DMS79 (cell line): ENCODE measurements around the gene CIBAR2.

Experiments used
- DNase-seq: peaks from one replicate; lab custom pipeline; 2025; lab: John Stamatoyannopoulos, UW

Gene CIBAR2

DNA sequence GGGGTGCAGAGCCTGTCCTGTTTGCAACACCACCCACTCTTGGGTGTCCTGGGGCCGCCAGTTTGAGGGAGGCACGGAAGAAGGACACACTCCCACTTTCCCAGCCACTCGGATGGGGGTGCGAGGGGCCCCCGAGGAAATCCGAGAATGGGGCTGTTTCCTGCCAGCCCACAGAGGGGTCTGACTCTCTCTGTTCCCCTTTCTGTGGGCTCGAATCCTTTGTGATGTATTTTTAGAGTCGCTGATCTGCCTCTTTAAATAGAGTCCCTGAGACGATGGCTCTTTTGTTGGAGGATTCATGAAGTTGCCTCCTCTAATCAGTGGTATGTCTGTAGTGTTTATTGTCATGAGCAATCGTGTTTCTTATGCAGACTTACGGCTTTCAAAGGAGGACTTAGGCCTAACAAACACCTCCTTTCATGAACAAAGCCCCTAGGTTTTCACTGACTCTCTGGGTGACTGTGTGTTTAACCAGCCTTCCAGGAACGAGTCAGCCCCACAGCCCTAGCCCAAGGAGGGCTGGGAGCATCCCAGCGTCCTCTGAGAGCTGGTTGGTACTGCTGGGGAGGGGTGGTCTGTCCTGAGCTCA lies 29.1 kb downstream of the CIBAR2 start:
- no peak for DNase-seq

DNA sequence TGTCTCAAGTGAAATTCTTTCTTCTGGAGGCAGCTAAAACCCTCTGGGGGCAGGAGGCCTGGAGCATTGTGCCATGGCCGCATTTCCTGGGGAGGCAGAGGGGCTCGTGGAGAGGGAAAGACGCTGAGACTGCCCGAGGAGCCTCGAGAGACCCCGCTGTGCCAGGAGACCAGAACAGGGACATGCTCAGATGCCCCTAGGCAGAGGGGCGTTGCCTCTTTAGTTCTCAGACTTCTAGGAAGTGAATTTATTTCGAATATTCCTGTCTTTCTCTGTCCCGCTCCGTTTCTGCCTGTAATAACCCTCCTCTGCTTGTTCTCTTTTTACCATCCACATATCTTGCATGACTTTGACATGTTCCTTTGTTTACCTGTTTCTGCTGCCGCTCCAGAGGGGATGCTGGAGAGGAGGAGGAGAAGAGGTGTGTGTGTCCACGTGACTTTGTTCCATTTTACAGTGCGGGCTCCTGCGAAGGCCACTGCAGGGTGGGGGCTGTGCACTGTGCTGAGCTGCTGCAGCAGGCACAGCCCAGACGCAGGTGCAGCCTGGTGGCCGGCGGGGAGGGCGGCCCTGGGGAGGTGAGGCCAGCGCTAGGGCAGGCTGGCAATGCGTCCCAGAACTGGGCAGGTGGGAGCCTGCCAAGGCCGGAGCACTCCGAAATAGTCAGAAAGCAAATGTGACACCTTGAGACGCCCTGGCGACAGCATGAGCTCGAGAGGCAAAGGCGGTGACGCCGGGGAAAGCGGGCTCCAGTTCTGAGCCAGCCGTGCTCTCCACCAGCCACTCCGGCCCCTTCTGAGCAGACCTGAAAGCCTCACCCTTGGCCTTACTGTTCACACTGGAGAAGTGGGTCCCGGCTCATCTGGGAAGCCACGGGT lies 29.9 kb downstream of the CIBAR2 start:
- peak; percentile 22 for DNase-seq

DNA sequence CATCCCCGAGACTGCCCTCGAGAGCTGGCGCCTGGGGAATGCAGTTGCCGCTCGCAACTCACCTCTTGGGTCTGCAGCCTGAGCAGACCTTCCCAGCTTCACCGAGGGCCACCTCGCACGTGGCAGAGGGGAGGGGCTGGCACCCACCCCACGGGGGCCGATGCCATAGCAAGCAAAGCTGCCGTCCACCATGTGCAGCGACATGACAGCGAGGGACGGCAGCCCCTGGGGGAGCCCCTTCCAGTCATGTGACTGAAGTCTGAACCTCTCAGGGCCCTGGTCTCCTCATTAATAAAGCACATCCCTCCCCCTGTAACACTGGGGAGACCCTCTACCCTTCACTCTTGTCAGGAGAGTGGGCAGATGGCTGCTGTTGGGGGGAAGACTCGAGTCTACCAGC lies 30.5 kb downstream of the CIBAR2 start:
- DNase-seq, result no peak

DNA sequence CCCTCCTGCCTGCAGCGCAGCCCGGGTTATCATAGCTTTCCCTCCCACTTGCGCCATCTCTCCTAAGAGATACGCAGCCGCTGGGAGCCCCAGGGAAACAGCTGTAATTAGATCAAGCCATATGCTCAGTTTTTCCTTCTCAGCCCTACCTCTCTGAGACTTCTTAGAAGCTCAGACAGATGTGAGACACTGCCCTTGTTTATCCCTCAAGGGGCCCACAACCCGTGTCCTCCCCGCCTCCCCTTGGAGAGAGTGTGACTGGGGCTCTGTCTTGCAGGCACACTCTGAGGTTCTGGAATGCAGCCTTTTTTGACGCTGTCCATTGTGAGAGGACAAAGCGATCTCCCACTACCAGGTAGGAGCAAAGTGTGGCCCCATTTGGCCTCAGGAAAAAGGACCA lies 31.2 kb downstream of the CIBAR2 start:
- no peak for DNase-seq

DNA sequence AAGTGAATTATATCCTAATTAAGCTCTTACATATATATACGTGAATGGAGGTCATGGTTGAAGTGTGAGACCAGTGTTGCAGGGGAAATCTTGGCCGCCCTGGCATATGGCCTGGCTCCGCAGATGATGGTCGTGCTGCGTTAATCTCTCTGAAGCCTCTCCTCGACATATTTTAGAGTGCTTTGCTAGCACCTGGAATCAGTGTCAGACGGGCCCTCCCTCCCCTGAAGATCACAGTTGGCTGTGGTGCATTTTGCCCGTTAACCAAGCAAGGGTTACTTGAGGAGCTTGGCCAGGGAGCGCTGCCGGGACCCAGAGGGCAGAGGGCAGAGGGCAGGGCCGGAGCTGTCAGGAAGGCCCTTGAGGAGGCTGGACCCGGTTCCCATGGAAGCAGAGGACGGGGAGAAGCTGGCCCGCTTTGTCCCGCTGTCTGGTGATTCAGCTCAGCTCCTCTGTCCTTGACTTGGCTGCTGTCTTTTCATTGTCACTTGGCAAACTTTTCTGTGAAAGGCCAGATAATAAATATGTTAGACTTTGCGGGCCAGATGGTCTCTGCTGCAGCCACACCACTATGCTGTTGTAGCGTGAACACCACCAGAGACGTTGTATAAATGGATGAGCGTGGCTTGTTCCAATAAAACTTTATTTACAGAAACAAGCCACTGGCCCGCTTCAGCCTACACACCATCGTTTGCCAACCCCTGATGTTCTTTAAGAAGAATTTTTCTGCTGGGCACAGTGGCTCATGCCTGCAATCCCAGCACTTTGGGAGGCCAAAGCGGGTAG lies 32.3 kb downstream of the CIBAR2 start:
- peak; percentile 38 for DNase-seq

DNA sequence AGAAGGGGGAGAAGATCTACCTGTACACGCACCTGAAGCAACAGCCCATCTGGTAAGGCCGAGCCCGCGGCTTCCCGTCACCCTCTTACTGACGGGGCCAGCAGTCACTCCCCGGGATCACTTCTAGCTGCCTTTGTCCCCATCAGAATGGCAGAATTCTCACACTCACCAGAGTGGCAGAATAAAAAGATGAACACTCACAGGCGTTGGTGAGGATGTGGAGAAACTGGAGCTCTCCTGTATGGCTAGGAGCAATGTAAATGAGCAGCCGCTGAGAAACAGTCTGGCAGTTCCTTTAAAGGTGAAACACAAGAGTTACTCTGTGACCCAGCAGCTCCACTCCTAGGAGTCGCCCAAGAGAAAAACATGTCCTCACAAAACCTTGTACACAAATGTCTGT lies 33.3 kb downstream of the CIBAR2 start:
- DNase-seq, result no peak

DNA sequence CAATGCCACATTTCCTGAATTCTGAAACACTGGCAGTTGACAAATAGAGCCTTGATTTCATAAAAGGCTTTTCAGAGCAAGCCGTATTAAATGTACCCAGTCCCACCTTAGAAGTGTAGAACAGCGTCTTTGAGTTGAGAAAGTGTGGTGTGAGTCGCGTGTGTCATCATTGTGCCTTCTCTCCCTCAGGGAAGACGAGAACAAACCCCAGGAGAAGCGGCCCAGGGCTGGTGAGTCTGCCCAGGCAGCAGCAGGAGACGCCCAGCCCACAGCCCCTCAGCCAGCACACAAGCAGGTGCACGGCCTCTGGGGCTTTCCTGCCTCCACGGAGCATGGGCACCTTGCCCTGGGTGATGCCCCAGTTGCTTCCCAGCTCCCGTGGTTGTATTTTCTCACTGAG lies 34.0 kb downstream of the CIBAR2 start:
- DNase-seq, result no peak

DNA sequence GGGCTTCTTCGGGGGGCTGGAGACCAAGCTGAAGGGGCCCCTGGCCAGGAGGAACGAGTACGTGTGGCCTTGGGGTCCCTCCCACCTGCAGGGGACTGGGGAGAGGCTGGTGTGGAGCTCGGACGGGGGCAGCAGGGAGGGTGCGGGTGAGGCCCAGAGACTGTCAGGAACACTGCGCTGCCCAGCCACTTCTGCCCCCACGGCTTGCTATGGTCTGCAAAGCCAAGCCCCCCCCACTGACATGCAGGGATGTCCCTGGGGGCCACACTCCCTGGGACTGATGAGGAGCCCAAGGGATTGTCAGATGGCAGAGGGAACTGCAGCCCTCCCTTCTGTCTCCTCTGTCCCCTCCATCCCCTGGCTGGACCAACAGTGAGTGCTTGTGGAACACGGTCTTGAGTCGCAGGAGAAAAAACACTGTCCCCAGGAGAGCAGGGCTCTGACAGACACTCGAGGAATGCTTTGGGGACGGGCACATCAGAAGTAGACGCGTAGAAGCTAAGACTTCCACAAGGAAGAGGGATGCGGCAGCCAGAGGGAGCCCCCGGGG lies 34.6 kb downstream of the CIBAR2 start:
- DNase-seq, result no peak

DNA sequence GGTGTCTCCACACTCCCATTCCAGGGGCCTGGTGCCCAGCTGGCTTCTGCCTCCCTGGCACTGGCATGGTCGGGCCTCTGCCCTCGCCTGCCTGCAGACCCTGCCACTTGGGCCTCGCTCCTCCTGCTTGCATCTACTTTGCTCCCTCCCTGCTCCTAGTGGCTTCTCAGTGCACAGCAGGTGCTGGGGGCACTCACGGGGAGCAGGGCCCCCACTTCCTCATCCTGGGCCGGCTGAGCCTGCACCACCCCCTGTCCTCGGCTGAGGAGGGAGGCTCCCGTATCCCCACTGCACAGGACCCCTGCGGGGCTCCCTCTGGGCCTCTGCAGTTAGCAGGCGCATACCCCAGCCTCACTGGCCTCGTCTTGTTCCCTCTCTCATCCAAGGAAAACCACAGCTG lies 35.2 kb downstream of the CIBAR2 start:
- DNase-seq, result no peak

DNA sequence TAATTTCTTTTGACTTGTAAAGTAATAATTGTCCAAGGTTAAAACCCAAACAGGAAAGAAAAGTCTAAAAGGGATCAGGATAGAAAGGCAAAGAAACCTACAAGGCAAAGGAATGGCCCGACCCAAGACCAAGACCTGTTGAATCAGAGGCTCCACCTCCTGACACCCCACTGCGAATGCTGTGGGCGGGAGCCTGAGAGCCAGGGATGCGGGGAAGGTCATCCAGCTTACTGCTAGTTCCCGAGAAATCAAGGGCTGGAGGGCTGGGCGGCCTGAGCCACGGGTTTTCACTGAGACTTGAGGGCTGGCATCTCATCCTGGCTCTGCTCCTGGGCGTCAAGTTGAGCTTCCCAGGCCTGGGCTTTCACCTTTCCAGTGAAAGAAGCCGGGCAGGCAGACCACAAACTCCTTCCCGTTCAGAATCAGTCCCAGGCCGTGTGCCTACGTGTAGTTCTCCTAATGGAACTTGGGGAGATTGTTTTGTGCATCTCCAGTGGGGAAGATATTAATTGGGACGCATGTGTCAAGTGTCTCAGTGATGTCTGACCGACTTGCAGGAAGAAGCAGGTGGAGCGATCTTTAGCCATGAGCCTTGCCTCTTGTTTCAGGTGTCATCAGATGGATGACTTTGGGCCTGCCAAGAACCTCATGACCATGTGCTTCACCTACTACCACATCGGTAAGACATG lies 36.9 kb downstream of the CIBAR2 start:
- DNase-seq, result no peak

DNA sequence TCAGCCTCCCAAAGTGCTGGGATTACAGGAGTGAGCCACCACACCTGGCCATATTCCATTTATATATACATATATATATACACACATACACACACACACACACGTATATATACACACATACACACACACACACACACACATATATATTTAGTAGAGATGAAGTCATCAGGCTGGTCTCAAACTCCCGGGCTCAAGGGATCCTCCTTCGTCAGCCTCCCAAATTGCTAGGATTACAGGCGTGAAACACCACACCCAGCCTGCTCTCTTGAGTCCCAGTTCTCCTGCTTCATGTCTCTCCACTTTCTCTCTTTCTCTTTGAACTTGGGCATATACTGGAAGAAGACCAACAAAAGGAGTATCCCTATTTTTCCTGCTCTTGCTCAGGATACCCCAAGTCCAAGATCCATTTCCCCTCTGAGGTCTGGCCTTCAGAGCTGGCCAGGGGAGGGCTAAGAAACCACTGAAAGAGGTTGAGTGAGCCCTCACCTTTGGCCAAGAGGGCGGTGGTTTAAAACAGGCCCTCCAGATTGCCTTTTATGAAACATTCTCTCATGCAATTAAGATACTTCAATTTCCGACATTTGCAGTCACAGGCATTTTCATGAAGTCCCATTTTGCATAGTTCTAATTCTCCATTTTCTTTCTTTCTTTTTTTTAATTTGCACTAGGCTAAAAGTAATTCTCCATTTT lies 37.9 kb downstream of the CIBAR2 start:
- DNase-seq, result no peak

DNA sequence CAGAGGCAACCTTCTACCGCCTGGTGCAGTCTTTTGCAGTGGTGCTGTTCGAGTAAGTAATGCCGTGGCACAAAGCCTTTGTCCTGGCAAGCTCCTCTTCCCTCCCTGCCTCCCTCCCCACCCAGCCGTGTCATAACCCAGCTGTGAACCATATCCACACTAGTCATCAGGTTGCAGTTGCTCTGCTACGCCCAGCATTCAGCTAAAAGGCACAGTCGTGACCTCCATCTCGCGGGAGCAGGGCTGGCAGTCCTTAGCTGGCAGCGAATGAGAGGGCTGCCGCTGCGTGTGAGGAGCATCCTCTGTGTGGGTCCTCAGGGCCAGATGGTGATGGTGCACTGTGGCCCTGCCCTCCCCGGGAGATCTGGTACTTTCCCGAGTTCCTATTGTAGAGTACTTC lies 39.3 kb downstream of the CIBAR2 start:
- no peak for DNase-seq

DNA sequence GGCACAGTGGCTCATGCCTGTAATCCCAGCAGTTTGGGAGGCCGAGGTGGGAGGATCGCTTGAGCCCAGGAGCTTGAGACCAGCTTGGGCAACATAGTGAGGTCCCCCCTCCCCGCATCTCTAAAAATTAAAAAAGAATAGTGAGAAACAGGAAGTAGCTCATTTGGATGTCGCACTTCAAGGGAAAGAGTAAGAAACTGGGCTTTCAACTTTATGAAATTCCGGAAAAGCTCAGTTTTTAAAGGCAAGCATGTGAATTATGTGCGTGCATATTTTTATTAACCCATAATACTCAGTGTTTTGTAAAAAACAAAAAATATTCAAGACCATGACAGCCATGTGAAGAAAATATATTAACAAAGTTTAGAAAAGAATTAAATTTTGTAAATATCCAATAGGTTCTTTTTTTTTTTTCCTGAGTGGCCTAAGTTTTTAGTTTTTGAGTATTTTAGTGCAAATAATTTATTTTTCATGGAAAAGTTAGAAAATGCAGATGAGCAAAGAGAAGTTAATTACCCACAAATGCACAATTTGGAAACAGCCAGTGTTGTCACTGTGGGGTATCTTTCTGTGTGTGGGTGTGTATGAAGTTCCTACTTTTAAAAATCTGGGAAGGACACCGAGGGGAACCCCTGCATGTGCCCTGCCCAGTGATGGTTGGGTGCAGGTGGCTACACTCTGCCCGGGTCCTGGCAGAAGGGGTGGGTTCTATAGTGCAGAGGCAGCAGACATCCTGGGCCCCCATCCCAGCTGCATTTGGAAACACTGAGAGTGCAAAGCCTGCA lies 40.0 kb downstream of the CIBAR2 start:
- DNase-seq, result no peak

DNA sequence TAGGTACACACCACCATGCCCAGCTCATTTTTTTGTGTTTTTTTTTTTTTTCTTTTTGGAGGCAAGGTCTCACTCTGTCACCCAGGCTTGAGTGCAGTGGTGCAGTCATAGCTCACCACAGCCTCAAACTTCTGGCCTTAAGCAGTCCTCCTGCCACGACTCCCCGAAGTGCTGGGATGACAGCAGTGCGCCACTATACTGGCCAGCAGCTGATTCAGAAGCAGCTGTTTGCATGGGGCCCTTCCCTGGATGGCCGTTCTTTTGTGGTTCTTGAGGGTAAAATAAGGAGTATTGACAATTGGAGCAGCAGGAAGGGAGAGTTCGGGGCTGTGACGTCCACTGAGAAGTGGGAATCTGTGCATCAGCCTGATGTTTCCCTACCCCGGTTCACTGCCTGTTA lies 43.1 kb downstream of the CIBAR2 start:
- no peak for DNase-seq

DNA sequence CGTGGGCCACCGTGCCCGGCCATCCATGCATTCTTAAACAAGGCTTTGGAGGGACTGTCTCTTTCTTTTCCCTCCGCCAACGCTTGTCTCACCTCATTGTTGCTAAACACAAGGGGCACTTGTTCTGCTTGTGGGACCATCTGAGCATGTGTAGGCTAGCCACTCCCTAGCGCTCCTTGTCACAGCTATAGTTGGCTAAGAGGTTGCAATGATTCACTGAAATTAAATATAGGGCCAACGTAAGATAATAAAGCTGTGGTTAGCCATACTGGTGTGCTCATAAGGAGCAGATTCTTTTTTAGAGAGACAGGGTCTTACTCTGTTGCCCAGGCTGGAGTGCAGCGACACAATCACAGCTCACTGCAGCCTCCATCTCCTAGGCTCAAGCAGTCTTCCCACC lies 43.5 kb downstream of the CIBAR2 start:
- DNase-seq, result no peak

DNA sequence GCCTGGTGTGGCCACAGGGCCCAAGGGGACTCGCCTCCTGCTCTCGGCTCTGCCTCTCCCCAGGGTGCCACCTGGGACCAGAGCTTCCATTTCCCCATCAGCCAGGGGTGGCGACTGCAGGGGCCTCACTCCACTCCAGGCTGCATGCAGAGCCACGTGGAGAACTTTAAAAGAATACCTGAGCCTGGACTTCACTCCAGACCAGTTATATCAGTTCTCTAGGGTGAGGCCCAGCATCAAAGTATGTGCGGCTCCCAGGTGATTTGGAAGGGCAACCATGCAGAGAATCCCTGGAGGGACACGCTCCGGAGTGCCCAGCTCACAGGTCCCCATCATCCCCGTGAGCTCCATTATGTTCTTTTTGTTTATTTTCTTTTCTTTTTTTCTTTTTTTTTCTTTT lies 44.8 kb downstream of the CIBAR2 start:
- DNase-seq, result no peak

DNA sequence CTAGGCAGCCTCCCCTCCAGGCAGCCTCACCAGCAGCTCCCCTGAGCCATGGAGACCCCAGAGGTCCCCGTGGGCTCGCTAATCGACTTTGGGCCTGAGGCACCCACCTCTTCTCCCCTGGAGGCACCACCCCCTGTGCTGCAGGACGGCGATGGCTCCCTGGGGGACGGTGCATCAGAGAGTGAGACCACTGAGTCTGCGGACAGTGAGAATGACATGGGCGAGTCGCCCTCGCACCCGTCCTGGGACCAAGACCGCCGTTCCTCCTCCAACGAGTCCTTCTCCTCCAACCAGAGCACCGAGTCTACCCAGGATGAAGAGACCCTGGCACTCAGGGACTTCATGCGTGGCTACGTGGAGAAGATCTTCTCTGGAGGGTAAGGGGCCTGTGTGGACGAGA lies 45.2 kb downstream of the CIBAR2 start:
- no peak for DNase-seq

DNA sequence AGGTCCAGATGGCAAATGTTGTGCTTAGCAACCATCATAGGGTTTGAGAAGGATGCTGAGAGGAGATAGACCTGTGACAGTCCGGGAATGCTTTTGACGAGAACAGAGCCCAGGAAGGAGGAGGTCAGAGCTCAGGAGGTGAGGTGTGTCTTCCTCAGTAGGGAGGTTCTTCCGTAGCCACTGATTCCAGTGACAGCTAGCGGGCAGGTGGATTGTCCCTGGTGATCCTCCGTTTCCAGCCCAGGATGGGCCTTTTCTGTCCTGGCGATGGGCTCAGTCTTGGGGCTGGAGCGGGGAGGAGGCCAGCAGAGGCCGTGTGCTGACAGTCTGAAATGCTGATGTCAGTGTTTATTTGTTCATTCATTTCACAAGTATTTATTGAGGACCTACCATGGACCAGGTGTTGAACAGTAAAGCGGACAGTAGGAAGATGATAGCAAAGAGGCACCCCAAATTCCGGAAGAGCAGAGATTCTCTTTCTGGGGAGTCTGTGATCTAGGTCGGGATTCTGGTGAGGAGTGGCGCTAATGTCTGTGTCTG lies 45.9 kb downstream of the CIBAR2 start:
- DNase-seq, result no peak

DNA sequence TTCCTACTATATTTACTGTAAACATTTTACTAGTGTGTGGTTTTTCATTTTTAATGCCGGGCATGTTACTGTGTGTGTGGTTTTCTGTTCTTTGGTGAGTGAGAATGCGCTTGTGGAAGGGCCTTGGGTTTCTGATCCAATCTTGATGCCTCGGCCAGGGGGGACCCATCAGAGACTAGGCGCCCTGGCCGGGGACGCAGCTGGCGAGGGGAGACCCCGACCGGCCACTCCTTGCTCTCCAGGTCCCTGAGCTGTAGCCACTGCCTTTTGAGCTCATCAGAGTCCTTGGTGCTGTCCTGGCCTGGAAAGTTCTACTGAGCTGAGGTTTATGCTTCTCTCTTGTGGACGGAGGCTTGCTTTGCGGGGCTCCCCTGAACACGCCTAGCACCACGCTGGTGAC lies 47.2 kb downstream of the CIBAR2 start:
- DNase-seq, result no peak

DNA sequence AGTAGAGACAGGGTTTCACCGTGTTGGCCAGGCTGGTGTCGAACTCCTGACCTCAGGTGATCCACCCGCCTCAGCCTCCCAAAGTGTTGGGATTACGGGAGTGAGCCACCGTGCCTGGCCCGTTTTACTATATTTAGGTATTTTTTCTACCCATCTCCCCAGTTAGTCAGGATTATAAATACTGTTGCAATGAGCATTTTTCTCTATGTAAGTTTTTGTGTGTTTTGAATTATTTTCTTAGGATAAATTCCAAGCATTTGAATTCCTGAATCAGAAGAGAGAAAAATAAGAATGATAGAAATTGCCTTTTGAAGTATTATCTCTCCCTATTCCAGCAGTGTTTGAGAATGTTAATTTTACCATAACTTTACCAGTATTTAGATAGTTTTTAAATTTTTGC lies 48.1 kb downstream of the CIBAR2 start:
- DNase-seq, result no peak
